H1 (cell line): ENCODE results near the gene CCNY. TPM values are rescaled to one million over a fixed set of nuclear protein-coding genes. Genes with fewer than 3 reads are reported as not detected.

ENCODE experiments used
- CTCF ChIA-PET: fragments of 300-600 bp; sonication (Branson Sonifier 250); formaldehyde crosslinking; loops from one replicate; lab custom pipeline; 2021; ENCODE audit not compliant: partially characterized antibody; lab: Charles Lee
- POLR2A ChIA-PET: fragments of 300-600 bp; sonication (Branson Sonifier 250); formaldehyde crosslinking; loops from one replicate; lab custom pipeline; 2021; ENCODE audit warnings: inconsistent platforms; ENCODE audit not compliant: partially characterized antibody; lab: Charles Lee
- DNase-seq, 2 experiments: peaks; one replicate each; pipeline versions ENCODE4 v3.0.0 to v3.0.0-alpha.2; 2010 to 2022; ENCODE audit warnings: low spot score in 2 of 2, low read depth in 1 of 2, mixed read lengths in 1 of 2
- FAIRE-seq: peaks from 2 replicates; lab custom pipeline; 2011; peaks lifted over from hg19 to GRCh38; lab: Jason Lieb, UNC
- H2AFZ ChIP-seq: 2 replicates; pipeline ENCODE4 v1.8.1; 2012; ENCODE audit warnings: low read length, inconsistent platforms
- H2AK5ac ChIP-seq: 2 replicates; pipeline ENCODE4 v1.6.1; 2013; ENCODE audit warnings: low read depth, low read length
- H2BK120ac ChIP-seq: replicated peaks from 2 replicates; pipeline ENCODE3; 2013; ENCODE audit warnings: low read depth, low read length, inconsistent platforms
- H2BK12ac ChIP-seq: 2 replicates; pipeline ENCODE4 v1.6.1; 2013; ENCODE audit warnings: low read depth, low read length
- H2BK15ac ChIP-seq: 2 replicates; pipeline ENCODE4 v1.6.1; 2013; ENCODE audit warnings: low read length
- H2BK20ac ChIP-seq: 2 replicates; pipeline ENCODE4 v1.6.1; 2013; ENCODE audit warnings: low read length
- H2BK5ac ChIP-seq: 2 replicates; pipeline ENCODE4 v1.6.1; 2013; ENCODE audit warnings: low read depth, low read length
- H3K14ac ChIP-seq: 2 replicates; pipeline ENCODE4 v1.6.1; 2013; ENCODE audit warnings: inconsistent platforms; ENCODE audit not compliant: insufficient read length
- H3K18ac ChIP-seq: 2 replicates; pipeline ENCODE4 v1.6.1; 2013; ENCODE audit warnings: low read length; ENCODE audit errors: extremely low read depth
- H3K23ac ChIP-seq: 2 replicates; pipeline ENCODE4 v1.6.1; 2013; ENCODE audit warnings: inconsistent platforms; ENCODE audit not compliant: insufficient read length
- H3K23me2 ChIP-seq: 2 replicates; pipeline ENCODE4 v1.6.1; 2013; ENCODE audit warnings: low read depth, low read length
- H3K27ac ChIP-seq: 2 replicates; pipeline ENCODE4 v1.6.1; 2011; ENCODE audit warnings: low read depth, low read length, inconsistent platforms
- H3K27me3 ChIP-seq, 4 experiments: replicated peaks in 1 of 4; 1 replicate in 1 of 4; 2 replicates in 3 of 4; pipeline versions ENCODE4 v1.6.1 to v1.8.1; 2011 to 2013; ENCODE audit warnings: low read length in 3 of 4, mild to moderate bottlenecking in 3 of 4, inconsistent platforms in 2 of 4, mixed read lengths in 2 of 4, moderate library complexity in 1 of 4; ENCODE audit not compliant: control insufficient read depth in 3 of 4, insufficient read depth in 3 of 4; ENCODE audit errors: extremely low read depth in 1 of 4
- H3K36me3 ChIP-seq, 4 experiments: 2 replicates each; pipeline versions ENCODE4 v1.6.1 to v1.8.1; 2011 to 2013; ENCODE audit warnings: mild to moderate bottlenecking in 4 of 4, low read length in 3 of 4, moderate library complexity in 2 of 4, control low read depth in 1 of 4, inconsistent platforms in 1 of 4; ENCODE audit not compliant: insufficient read depth in 4 of 4, control insufficient read depth in 2 of 4
- H3K4ac ChIP-seq: replicated peaks from 2 replicates; pipeline ENCODE3; 2013; ENCODE audit warnings: low read length, low read depth, mixed read lengths, inconsistent platforms; ENCODE audit not compliant: insufficient read length
- H3K4me1 ChIP-seq, 4 experiments: replicated peaks in 1 of 4; 1 replicate in 1 of 4; 2 replicates in 3 of 4; pipeline versions ENCODE4 v1.6.1 to v1.8.1; 2011 to 2013; ENCODE audit warnings: low read length in 3 of 4, inconsistent platforms in 2 of 4, mixed read lengths in 1 of 4; ENCODE audit not compliant: insufficient read depth in 4 of 4, control insufficient read depth in 3 of 4
- H3K4me2 ChIP-seq, 2 experiments: 2 replicates each; pipeline versions ENCODE4 v1.6.1 to v1.8.1; 2011 to 2013; ENCODE audit warnings: low read depth in 2 of 2, low read length in 2 of 2, control low read depth in 1 of 2, inconsistent platforms in 1 of 2, mild to moderate bottlenecking in 1 of 2; ENCODE audit not compliant: insufficient read depth in 1 of 2
- H3K4me3 ChIP-seq, 4 experiments: fragments of 200-600, 300-600 bp in 1 of 4; sonication (generic), shearing (Covaris generic), sonication (Bioruptor Twin) in 1 of 4; 2 replicates each; pipeline versions ENCODE4 v1.5.1 to v1.8.1; 2011 to 2016; ENCODE audit warnings: low read length in 4 of 4, low read depth in 3 of 4, control low read depth in 2 of 4, inconsistent platforms in 2 of 4, mild to moderate bottlenecking in 2 of 4, mixed read lengths in 1 of 4, moderate library complexity in 1 of 4; ENCODE audit not compliant: insufficient read depth in 2 of 4; ENCODE audit errors: extremely low read depth in 1 of 4
- H3K56ac ChIP-seq: replicated peaks from 2 replicates; pipeline ENCODE3; 2013; ENCODE audit warnings: low read depth, mild to moderate bottlenecking, mixed read lengths, low read length, inconsistent platforms; ENCODE audit not compliant: insufficient read length
- H3K79me1 ChIP-seq: 2 replicates; pipeline ENCODE4 v1.6.1; 2013; ENCODE audit warnings: low read depth, low read length, control low read depth
- H3K79me2 ChIP-seq, 2 experiments: 2 replicates each; pipeline versions ENCODE4 v1.6.1 to v1.8.1; 2012 to 2013; ENCODE audit warnings: low read length in 2 of 2, mild to moderate bottlenecking in 2 of 2, inconsistent platforms in 1 of 2; ENCODE audit not compliant: insufficient read depth in 2 of 2, control insufficient read depth in 1 of 2
- H3K9ac ChIP-seq, 4 experiments: replicated peaks in 1 of 4; 1 replicate in 1 of 4; 2 replicates in 3 of 4; pipeline versions ENCODE4 v1.6.1 to v1.8.1; 2011 to 2013; ENCODE audit warnings: low read depth in 3 of 4, low read length in 3 of 4, control low read depth in 2 of 4, mild to moderate bottlenecking in 2 of 4, moderate library complexity in 2 of 4, inconsistent platforms in 1 of 4; ENCODE audit errors: extremely low read depth in 1 of 4
- H3K9me3 ChIP-seq, 2 experiments: 2 replicates each; pipeline versions ENCODE4 v1.6.1 to v1.8.1; 2012 to 2013; ENCODE audit warnings: mild to moderate bottlenecking in 2 of 2, moderate library complexity in 2 of 2, control low read depth in 1 of 2, inconsistent platforms in 1 of 2, low read depth in 1 of 2, low read length in 1 of 2, mixed read lengths in 1 of 2; ENCODE audit not compliant: insufficient read depth in 2 of 2
- H4K20me1 ChIP-seq, 2 experiments: replicated peaks in 1 of 2; 2 replicates each; pipeline versions ENCODE3 to v1.8.1; 2011 to 2013; ENCODE audit warnings: inconsistent platforms in 2 of 2, low read length in 2 of 2, mild to moderate bottlenecking in 1 of 2; ENCODE audit not compliant: insufficient read depth in 2 of 2, control insufficient read depth in 1 of 2
- H4K5ac ChIP-seq: 2 replicates; pipeline ENCODE4 v1.6.1; 2013; ENCODE audit warnings: low read length, low read depth, mixed read lengths, inconsistent platforms; ENCODE audit not compliant: insufficient read length
- H4K8ac ChIP-seq: 2 replicates; pipeline ENCODE4 v1.8.0; 2013; ENCODE audit warnings: mild to moderate bottlenecking, moderate library complexity, low read length, inconsistent platforms; ENCODE audit not compliant: insufficient read depth; ENCODE audit errors: extremely low read depth
- H4K91ac ChIP-seq: replicated peaks from 2 replicates; pipeline ENCODE3; 2013; ENCODE audit warnings: low read length, mixed read lengths, inconsistent platforms; ENCODE audit not compliant: insufficient read length
- JUN ChIP-seq: IDR thresholded peaks from 2 replicates; pipeline ENCODE4 v1.6.1; 2011; ENCODE audit warnings: low read depth, mild to moderate bottlenecking, improper control_type of control experiment, low read length
- JUND ChIP-seq: IDR thresholded peaks from 2 replicates; pipeline ENCODE4 v1.6.1; 2011; ENCODE audit warnings: mild to moderate bottlenecking, improper control_type of control experiment, low read length
- KDM1A ChIP-seq: fragments of 200-600, 300-600 bp; sonication (generic); IDR thresholded peaks from 2 replicates; pipeline ENCODE4 v1.7.1; 2016; ENCODE audit warnings: mild to moderate bottlenecking, low read length, borderline replicate concordance
- KDM5A ChIP-seq: fragments of 200-600 bp; IDR thresholded peaks from 2 replicates; pipeline ENCODE4 v1.7.1; 2012; ENCODE audit warnings: mild to moderate bottlenecking, low read length, inconsistent platforms, mixed read lengths
- SIN3A ChIP-seq, 2 experiments: IDR thresholded peaks in 1 of 2; conservative IDR thresholded peaks in 1 of 2; 2 replicates each; pipeline ENCODE4 v1.6.1; 2011 to 2012; ENCODE audit warnings: low read length in 2 of 2, improper control_type of control experiment in 1 of 2, low read depth in 1 of 2, mild to moderate bottlenecking in 1 of 2
- TAF1 ChIP-seq: IDR thresholded peaks from 2 replicates; pipeline ENCODE4 v1.6.1; 2011; ENCODE audit warnings: mild to moderate bottlenecking, low read depth, low read length
- WGBS, 2 experiments: shearing (Covaris generic) in 1 of 2; methylation state at CpG; one replicate each; pipeline versions ENCODE4 v1.1.6 to v1.1.7; 2013 to 2015; ENCODE audit warnings: low lambda C conversion rate in 2 of 2, mixed read lengths in 2 of 2, inconsistent platforms in 1 of 2, low coverage in 1 of 2, missing lambda C conversion rate in 1 of 2; ENCODE audit not compliant: insufficient replicate concordance in 2 of 2, insufficient coverage in 1 of 2, insufficient read length in 1 of 2; ENCODE audit errors: extremely low coverage in 1 of 2, missing lambda C conversion rate in 1 of 2; 5-methylcytosine and 5-hydroxymethylcytosine counted together
- polyA plus RNA-seq, 7 experiments: library from polyadenylated mRNA; depleted of rRNA in 3 of 7; stranded (reverse) in 5 of 7; unstranded in 2 of 7; fragments of >200 nt in 5 of 7; fragments of 200-250 nt in 2 of 7; gene quantifications; 1 replicate in 5 of 7; 2 replicates in 1 of 7; 4 replicates in 1 of 7; pipeline versions ENCODE4 v1.2.1 to v1.2.3, GENCODE V29; 2011 to 2013; ENCODE audit warnings: missing spikeins in 2 of 7, mixed read lengths in 2 of 7
- total RNA-seq: library from RNA; stranded (reverse); fragmentation: NEBNext Ultra II Directional; extraction: Animal tissue kit (Norgen Biotek cat#: 25700); gene quantifications from 2 replicates; pipeline ENCODE4 v1.2.1, GENCODE V29; 2021

CCNY gene
- total and polyA plus RNA-seq, 2 of the 8 experiments (the other 6 are each of a cell fraction or from before 2014, with no cell fraction given), result 25.3 to 68.2 TPM

DNA sequence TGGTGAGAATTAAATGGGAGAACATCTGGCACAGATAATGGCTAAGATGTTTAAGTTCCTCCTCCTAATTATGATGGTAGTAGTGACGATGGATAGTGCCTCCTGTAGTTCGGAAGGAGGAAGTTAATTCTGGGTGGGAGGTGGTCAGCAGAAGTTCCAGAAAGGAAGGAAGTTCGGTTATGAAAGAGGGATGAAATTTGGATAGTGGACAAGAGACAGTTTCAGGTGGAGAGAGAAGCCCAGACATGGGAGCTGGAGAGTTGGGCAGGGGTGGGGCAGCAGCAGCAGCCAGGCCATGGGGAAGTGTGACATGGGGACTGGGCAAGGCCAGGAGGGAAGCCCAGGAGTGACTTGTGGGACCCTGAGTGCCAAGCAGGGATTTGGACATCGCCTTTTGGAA lies 99.5 kb downstream of the CCNY start:
- H3K27ac ChIP-seq, result no peak overlapping the region
- POLR2A ChIA-PET, result interaction anchor here (1.1 kb wide), 1 partner anchor 19 kb away, joined by 3 read pairs; no protein-coding TSS in a partner anchor

More for the DNA sequence above, 99.5 kb downstream of the CCNY start:
- Histone ChIP-seq H3K4ac (no peak overlapping the region), H3K18ac (no peak overlapping the region), H2BK20ac (no peak overlapping the region), H4K5ac (no peak overlapping the region), H2BK5ac (no peak overlapping the region), H2BK12ac (no peak overlapping the region), H4K20me1 (peaks cover 0 to 2% of the 10 kb centered on the region in 2 experiments), H4K8ac (peak overlapping the region; percentile 8; the same call in 1 of the 2 replicates), H3K4me1 (peaks cover 0 to 3% (median 0%) of the 10 kb centered on the region in 4 experiments; a peak in 1 of 7 replicates), H3K36me3 (no peaks in the 10 kb centered on the region), H3K14ac (no peak overlapping the region), H3K9me3 (no peaks in the 10 kb centered on the region), H3K79me2 (peaks cover 3 to 86% of the 10 kb centered on the region in 2 experiments; a peak in 3 of 4 replicates), H2AK5ac (no peak overlapping the region), H2BK15ac (no peak overlapping the region), H3K79me1 (peaks cover 22% of the 10 kb centered on the region), H3K23me2 (no peaks in the 10 kb centered on the region; the same call in 1 of the 2 replicates), H3K4me3 (no peak overlapping the region), H3K4me2 (no peak overlapping the region), H2AFZ (no peak overlapping the region), H3K23ac (no peak overlapping the region), H3K9ac (no peak overlapping the region), H3K27me3 (no peaks in the 10 kb centered on the region), H4K91ac (no peak overlapping the region), H3K56ac (no peak overlapping the region), H2BK120ac (no peak overlapping the region)
- FAIRE-seq, result no peak
- no peak for DNase-seq
- TF ChIP-seq SIN3A (conservative IDR thresholded peaks at IDR 0.05 in 1 of 2, IDR thresholded peaks at IDR 0.05 in 1 of 2; ENCODE audit: low read depth in 1 of 2, low read length in 2 of 2), result no peak
- no peak for TF ChIP-seq JUND
- no peak for TF ChIP-seq KDM5A
- TF ChIP-seq KDM1A, result no peak
- no peak for TF ChIP-seq TAF1
- TF ChIP-seq JUN, result no peak
- WGBS, 2 experiments, result 90% methylated on average over 4 of the region's 4 CpGs; no CpG with 5 or more reads in 1 of the 2 experiments
- CTCF ChIA-PET, result no interaction called here
